GM18498 (cell line): Measurements from ENCODE around the gene TTBK2.
A peak's percentile ranks its signal among the peaks of the same experiment; 100 is the strongest.
"Not testable (repeated sequence)": the region's sequence is repeated elsewhere in the genome, so short reads cannot be mapped to it uniquely, and the experiment has no call there.

ENCODE experiments used
- ATAC-seq: cut with Tn5 transposase; IDR thresholded peaks from one replicate; pipeline ENCODE4 v1.9.1; 2021; ENCODE audit warnings: mild to moderate bottlenecking, moderate library complexity; ENCODE audit not compliant: unreplicated experiment

TTBK2 gene

GRCh38 chr15:42920519-42921341, at the start of gene TTBK2:
Gene TTBK2 (minus strand): TSS chr15:42920778. CDS start chr15:42878617, 42,161 bp downstream.
- ATAC-seq = peak; percentile 96

- no peak for ATAC-seq
These were observed 43.9 kb upstream of the TTBK2 start for GRCh38 chr15:42964476-42964875.

DNA sequence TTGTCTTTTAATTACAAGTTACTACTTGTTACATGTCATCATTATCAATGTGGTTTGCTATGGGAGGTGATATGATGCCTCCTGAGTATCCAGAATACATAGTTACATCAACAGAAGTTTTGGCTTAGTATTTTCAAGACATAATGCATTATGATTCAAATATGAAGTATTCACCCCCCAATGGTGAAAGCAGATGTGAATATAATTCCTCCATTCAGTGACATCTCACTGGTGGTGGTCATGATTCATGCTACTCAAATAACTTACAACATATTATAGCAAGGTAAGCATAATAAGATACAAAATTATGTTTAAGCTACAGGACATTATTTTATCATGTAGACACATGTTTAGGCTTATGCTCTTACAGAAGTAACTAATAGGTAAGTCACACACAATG, 34.9 kb upstream of the TTBK2 start:
- no peak for ATAC-seq

- no peak for ATAC-seq
These were observed 33.7 kb upstream of the TTBK2 start for GRCh38 chr15:42954291-42954690.

GRCh38 chr15:42948898-42949297, 28.3 kb upstream of the TTBK2 start:
- ATAC-seq = not testable (repeated sequence)

GRCh38 chr15:42940527-42940926, 19.9 kb upstream of the TTBK2 start:
- ATAC-seq = no peak

DNA sequence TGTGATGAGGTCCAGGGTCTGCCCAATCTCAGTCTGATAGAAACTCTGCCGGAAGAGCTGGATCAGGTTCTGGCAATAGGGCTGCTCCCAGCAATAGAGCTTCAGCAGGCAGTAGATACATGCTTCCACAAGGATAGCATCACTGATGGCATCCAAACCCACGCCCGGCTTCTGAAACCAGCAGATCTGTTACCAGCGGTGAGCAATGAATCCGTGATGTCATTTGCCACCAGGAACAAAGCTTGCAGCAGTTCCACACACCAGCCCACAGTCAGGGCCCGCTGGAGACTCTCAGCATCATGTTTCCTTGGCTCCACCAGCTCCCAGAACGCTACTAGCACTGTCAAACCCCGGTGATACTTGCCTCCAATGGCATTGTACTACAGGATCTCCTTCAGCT, 19.3 kb upstream of the TTBK2 start:
- no peak for ATAC-seq

DNA sequence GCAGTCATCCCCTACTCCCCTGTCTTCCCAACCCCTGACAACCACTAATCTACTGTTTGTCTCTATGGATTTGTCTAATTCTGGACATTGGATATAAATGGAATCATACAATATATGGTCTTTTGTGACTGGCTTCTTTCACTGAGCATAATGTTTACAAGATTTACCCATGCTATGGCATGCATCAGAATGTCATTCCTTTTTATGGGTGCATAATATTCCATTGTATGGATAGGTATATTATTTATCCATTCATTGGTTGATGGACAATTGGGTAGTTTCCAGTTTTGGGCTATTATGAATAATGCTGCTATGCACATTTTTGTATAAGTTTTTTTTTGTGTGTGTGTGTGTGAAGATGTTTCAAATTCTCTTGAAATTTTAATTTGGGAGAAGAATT, 16.6 kb upstream of the TTBK2 start:
- no peak for ATAC-seq

DNA sequence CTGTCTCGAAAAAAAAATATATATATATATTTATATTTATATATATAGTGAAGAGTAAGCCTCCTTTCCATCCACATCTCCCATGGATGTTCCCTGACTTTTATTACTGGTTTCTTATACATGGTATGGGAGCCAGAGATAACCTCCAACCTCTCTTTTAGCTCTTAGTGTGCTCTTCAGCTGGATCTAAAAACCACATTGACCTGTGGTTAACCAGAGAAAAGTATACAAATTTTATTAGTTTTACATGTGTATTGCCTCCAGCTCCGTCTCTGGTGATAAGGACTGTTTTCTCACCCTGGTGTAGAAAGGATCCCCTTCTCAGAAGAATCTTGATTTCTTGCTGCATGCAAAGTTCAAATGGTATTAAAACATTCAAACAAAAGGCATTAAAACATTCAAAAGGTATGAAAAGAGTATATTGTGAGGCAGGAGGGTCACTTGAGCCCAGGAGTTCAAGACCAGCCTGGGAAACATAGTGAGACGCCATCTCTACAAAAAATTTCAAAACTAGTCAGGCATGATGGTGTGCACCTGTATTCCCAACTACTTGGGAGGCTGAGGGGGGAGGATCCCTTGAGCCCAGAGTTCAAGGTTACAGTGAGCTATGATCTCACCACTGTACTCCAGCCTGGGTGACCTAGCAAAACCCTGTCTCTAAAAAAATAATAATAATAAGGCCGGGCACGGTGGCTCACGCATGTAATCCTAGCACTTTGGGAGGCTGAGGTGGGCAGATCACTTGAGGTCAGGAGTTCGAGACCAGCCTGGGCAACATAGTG, 13.5 kb upstream of the TTBK2 start:
- no peak for ATAC-seq

DNA sequence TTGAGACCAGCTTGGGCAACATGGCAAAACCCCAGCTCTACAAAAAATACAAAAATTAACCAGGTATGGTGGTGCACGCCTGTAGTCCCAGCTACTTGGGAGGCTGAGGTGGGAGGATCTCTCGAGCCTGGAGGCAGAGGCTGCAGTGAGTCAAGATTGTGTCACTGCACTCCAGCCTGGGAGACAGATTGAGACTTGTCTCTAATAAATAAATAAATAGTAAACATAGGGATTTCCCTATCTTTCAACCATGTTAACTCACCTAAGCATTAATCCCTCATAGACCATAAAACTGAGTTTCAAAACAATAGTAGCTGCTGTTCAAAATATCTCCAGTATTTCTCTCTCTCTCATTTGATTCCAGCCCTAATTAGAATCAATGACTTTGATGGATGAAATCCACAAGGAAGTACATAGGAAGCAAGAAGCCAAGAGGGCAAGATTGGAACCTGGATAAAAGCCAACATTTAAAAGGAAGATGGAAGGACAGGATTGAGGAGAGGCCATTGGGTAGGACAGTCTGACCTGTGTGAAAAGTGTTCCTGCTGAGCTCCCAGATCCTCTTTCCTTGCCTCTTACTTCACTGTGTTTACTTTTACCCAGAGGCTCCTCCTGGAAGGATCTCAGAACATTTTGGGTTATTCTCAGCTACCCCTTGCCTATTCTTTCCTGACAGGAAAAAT, 12.4 kb upstream of the TTBK2 start:
- ATAC-seq = no peak

DNA sequence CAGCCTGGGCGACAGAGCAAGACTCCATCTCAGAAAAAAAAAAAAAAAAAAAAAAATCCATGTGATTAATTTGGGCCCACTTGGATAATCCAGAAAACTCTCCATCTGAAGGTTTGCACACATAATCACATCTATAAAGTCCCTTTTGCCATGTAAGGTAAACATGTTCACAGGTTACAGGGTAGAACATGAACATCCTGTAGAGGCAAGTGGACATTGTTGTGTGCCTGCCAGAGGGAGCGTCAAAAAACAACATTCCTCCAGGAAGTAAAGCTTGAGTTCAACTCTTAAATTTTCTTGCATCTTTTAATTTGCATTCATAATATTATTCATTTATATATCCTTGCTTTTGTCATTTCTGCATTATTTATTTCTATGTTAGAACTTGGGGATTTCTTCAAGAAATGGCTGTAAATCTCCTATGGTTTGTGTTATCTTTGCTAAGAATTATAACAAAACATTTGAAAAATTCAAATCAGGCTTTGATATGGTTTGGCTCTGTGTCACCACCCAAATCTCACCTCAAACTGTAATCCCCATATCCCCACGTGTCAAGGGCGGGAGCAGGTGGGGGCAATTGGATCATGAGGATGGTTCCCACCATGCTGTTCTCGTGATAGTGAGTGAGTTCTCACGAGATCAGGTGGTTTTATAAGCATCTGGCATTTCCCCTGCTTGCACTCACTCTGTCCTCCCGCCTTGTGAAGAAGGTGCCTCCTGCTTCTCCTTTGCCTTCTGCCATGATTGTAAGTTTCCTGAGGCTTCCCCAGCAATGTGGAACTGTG, 11.3 kb upstream of the TTBK2 start:
- ATAC-seq = no peak

- ATAC-seq = no peak
These were observed 8.8 kb upstream of the TTBK2 start for GRCh38 chr15:42929306-42929848.

DNA sequence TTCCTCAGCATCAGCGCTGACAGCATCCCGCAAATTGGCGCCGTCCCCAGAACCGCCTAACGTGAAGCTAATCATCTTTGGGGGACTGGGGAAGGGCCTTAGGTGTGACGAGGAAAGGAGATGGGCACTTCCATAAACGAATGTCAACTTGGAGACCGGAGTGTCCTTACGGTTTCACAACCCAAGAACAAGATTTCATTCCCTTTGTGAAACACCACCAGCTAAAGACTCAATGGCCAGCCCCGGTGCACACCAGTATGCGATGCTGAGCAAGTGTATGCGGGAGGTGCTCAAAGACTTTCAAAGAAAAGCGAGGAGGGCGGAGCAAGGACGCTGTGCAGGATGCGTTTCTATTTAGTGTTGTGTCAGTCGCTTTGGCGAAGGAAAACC, 759 bp upstream of the TTBK2 start:
- no peak for ATAC-seq

DNA sequence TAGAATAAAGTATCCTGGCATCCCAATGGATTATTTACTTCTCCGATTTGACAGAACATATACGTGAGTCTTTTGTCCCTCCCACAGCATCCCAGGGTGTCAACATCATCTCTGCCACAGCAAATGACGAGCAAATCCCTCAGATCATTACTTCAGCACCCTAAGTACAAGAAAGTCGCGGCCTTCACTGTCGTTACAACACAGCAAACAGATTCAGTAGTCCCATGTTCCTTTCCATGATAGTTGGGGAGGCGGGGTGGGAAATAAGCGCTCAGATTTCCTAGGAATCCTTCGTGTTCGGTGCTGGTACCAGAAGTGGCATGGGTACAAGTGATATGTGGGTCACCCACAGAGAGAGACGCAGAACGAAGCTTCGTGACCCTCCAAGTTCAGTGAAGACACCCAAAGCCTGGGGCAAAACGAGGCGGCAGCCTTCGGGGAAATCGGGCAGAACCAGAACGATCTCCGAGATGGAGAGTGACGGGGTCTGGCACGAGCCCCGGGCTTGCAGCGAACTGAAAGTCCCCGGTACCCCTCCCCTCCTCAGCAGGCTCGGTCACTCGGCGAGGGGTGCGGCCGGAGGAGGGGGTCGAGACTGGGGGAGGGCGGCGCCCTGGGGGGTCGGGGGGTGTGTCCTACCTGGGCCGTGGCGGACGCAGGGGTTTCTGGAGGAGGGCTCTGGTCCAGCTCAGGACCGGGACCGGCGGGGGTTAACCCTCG, 619 bp downstream of the TTBK2 start:
- no peak for ATAC-seq

DNA sequence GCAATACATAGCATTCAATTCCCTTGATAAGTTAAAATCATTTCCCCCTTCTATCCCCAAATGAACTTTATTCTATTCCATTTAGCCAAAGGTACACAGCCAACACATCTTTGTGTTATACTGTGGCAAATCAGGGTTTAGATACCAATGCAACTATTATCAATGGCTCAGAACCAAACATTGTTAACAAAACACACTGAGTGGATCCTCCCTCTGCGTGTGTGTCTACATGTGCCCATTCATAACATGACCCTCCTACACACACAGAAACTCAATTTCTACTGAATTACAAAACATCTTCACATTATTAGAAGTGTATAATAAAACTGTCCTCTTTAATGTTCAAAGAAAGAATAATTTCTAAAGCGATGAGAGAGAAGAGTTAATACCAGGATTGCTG, 1.3 kb downstream of the TTBK2 start:
- no peak for ATAC-seq

- ATAC-seq = no peak
These were observed 2.5 kb downstream of the TTBK2 start for GRCh38 chr15:42918047-42918446.

GRCh38 chr15:42915654-42916315, 4.8 kb downstream of the TTBK2 start:
- no peak for ATAC-seq

DNA sequence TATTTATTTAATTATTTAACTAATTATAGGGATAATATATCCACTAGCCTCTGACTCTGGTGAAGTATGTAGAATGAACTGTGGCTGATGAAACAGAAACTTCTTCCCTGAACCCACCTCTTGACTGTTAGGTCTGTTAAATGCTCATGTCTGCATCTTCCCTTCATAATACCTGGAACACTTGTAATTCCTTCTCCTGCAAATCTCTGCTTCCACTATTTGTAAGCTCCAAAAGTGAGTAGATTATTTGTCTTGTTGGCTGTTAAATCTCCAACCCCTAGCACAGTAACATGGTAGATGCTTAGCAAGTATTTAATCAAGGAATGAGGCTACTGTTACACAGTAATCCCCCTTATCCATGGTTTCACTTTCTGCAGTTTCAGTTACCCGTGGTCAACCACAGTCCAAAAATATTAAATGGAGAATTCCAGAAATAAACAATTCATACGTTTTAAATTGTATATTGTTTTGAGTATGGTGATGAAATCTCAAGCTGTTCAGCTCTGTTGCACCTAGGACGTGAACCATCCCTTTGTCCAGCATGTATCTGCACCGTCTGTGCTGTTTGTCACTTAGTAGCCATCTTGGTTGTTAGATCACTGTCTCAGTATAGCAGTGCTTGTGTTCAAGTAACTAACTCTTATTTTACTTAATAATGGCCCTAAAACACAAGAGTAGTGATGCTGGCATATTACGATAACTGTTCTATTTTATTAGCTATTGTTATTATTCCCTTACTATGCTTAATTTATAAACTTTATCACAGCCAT, 5.7 kb downstream of the TTBK2 start:
- no peak for ATAC-seq
